Measurements from ENCODE around the gene DISP3.

DISP3 gene

GRCh38 chr1:11527541-11528452, 48.8 kb downstream of the DISP3 start:
- Histone ChIP-seq H3K27me3 (replicated peaks; ENCODE audit: control insufficient read depth, insufficient read depth, low read length) (peaks cover 16% of the 10 kb centered on the region), H3K9ac (ENCODE audit: low read length) (no peak overlapping the region), H3K4me1 (ENCODE audit: control insufficient read depth, insufficient read depth, low read length) (no peaks in the 10 kb centered on the region), H3K4me3 (ENCODE audit: low read length) (no peak overlapping the region), H3K9me3 (ENCODE audit: control insufficient read depth, low read length) (no peaks in the 10 kb centered on the region), H3K36me3 (ENCODE audit: control insufficient read depth, insufficient read depth, low read length, severe bottlenecking) (no peaks in the 10 kb centered on the region)
- no peak for DNase-seq (ENCODE audit: low read depth)

GRCh38 chr1:11528611-11529261, 49.8 kb downstream of the DISP3 start:
- H3K4me3 ChIP-seq (ENCODE audit: low read length): no peak overlapping the region
- no peaks in the 10 kb centered on the region for H3K9me3 ChIP-seq (ENCODE audit: control insufficient read depth, low read length)
- H3K9ac ChIP-seq (ENCODE audit: low read length): no peak overlapping the region
- H3K27me3 ChIP-seq (replicated peaks; ENCODE audit: control insufficient read depth, insufficient read depth, low read length): peaks cover 16% of the 10 kb centered on the region
- no peaks in the 10 kb centered on the region for H3K36me3 ChIP-seq (ENCODE audit: control insufficient read depth, insufficient read depth, low read length, severe bottlenecking)
- DNase-seq (ENCODE audit: low read depth): no peak
- no peaks in the 10 kb centered on the region for H3K4me1 ChIP-seq (ENCODE audit: control insufficient read depth, insufficient read depth, low read length)

DNA sequence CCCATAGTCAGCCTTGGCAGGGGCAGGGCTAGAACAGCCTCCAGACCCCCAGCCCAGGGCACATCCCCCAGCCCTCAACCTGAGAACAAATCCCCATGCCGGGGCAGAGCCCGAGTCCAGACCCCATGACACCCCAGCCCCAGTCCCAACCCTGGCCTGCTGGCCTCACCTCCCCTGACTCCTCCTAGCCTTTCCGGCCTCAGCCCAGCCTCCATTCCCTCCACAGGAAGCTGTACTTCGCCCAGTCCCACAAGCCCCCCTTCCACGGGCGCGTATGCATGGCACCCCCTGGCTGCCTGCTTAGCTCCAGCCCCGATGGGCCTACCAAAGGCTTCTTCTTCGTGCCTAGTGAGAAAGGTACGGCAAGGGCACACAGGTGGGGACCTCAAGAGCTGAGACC, 50.4 kb downstream of the DISP3 start:
- DNase-seq (ENCODE audit: low read depth): no peak
- Histone ChIP-seq H3K4me3 (ENCODE audit: low read length) (no peak overlapping the region), H3K27me3 (replicated peaks; ENCODE audit: control insufficient read depth, insufficient read depth, low read length) (peaks cover 20% of the 10 kb centered on the region), H3K9ac (ENCODE audit: low read length) (no peak overlapping the region), H3K4me1 (ENCODE audit: control insufficient read depth, insufficient read depth, low read length) (no peaks in the 10 kb centered on the region), H3K36me3 (ENCODE audit: control insufficient read depth, insufficient read depth, low read length, severe bottlenecking) (no peaks in the 10 kb centered on the region), H3K9me3 (ENCODE audit: control insufficient read depth, low read length) (no peaks in the 10 kb centered on the region)

DNA sequence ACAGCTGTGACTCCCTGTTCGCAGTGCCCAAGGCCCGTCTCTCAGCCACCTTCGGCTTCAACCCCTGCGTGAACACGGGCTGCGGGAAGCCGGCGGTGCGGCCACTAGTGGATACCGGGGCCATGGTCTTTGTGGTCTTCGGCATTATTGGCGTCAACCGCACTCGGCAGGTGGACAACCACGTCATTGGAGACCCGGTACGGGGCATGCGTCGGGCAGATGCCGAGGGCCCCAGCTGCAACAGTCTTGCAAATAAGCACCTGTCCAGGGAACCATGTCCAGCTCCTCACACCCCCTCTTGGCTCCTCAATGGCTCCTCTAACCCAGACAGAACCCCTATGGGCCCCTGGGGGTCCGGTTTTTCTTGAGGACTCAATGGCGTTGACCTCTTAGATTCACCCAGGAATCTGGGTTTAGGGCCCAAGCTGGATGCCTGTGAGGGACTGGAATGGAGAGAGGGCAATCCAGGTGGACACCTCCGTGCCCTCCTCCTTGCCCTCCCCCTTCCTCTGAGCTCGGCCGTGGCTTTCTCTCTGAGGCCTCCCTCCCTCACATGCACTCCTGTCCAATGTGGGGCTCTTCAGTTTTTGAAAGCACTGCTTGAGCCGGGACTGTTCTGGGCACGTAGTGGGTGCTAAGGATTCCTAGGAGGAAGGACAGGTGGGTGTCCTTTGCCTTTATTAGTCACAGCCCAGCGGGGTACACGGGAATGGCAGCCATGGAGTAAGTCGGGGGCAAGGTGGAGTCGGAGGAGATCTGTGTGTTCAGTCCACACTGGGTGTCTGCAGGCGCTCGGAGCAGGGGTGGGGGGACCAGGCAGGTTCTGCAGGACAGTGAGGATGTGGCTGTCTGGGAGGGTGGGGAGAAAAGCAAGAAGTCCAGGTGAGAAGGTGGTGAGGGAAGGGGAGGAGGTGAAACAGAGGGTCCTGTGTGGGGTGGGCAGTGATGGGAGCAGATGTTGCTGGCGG, 51.1 kb downstream of the DISP3 start:
- DNase-seq (ENCODE audit: low read depth): no peak
- Histone ChIP-seq H3K9ac (ENCODE audit: low read length) (no peak overlapping the region), H3K4me1 (ENCODE audit: control insufficient read depth, insufficient read depth, low read length) (no peaks in the 10 kb centered on the region), H3K27me3 (replicated peaks; ENCODE audit: control insufficient read depth, insufficient read depth, low read length) (peaks cover 22% of the 10 kb centered on the region), H3K36me3 (ENCODE audit: control insufficient read depth, insufficient read depth, low read length, severe bottlenecking) (no peaks in the 10 kb centered on the region), H3K4me3 (ENCODE audit: low read length) (no peak overlapping the region), H3K9me3 (ENCODE audit: control insufficient read depth, low read length) (no peaks in the 10 kb centered on the region)

DNA sequence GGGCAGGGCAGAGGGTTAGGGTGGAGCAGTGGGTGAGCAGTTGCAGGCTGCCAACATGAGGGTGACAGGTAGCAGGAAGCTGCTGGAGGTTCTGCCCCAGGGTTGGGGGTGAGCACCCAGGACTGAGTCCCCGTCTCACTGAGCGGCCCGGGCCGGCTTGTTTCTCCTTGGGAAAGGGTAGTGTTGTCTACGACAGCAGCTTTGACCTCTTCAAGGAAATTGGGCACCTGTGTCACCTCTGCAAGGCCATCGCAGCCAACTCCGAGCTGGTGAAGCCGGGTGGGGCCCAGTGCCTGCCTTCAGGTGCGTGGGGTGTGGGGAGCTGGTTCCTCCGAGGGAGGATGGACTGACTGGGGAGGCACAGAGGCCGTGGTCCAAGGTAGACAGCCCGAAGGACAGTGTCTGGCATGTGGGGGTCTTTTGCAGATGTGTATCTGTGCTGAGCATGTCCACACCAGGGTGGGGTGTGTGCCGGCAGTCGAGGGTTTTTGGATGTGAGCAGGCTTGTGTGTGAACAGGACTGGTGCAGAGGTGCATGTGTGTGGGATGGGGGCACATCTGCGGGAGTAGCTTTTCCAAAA, 51.9 kb downstream of the DISP3 start:
- no peak overlapping the region for H3K4me3 ChIP-seq (ENCODE audit: low read length)
- H3K36me3 ChIP-seq (ENCODE audit: control insufficient read depth, insufficient read depth, low read length, severe bottlenecking): no peaks in the 10 kb centered on the region
- DNase-seq (ENCODE audit: low read depth): no peak
- H3K4me1 ChIP-seq (ENCODE audit: control insufficient read depth, insufficient read depth, low read length): no peaks in the 10 kb centered on the region
- no peaks in the 10 kb centered on the region for H3K9me3 ChIP-seq (ENCODE audit: control insufficient read depth, low read length)
- H3K27me3 ChIP-seq (replicated peaks; ENCODE audit: control insufficient read depth, insufficient read depth, low read length): peaks cover 22% of the 10 kb centered on the region
- no peak overlapping the region for H3K9ac ChIP-seq (ENCODE audit: low read length)

GRCh38 chr1:11531314-11531870, 52.4 kb downstream of the DISP3 start:
- no peaks in the 10 kb centered on the region for H3K9me3 ChIP-seq (ENCODE audit: control insufficient read depth, low read length)
- H3K27me3 ChIP-seq (replicated peaks; ENCODE audit: control insufficient read depth, insufficient read depth, low read length): peaks cover 22% of the 10 kb centered on the region
- H3K36me3 ChIP-seq (ENCODE audit: control insufficient read depth, insufficient read depth, low read length, severe bottlenecking): no peaks in the 10 kb centered on the region
- DNase-seq (ENCODE audit: low read depth): no peak
- H3K9ac ChIP-seq (ENCODE audit: low read length): no peak overlapping the region
- no peaks in the 10 kb centered on the region for H3K4me1 ChIP-seq (ENCODE audit: control insufficient read depth, insufficient read depth, low read length)
- no peak overlapping the region for H3K4me3 ChIP-seq (ENCODE audit: low read length)

GRCh38 chr1:11531943-11532342, 53.0 kb downstream of the DISP3 start:
- Histone ChIP-seq H3K4me1 (ENCODE audit: control insufficient read depth, insufficient read depth, low read length) (no peaks in the 10 kb centered on the region), H3K4me3 (ENCODE audit: low read length) (no peak overlapping the region), H3K27me3 (replicated peaks; ENCODE audit: control insufficient read depth, insufficient read depth, low read length) (peaks cover 22% of the 10 kb centered on the region), H3K9ac (ENCODE audit: low read length) (no peak overlapping the region), H3K9me3 (ENCODE audit: control insufficient read depth, low read length) (no peaks in the 10 kb centered on the region), H3K36me3 (ENCODE audit: control insufficient read depth, insufficient read depth, low read length, severe bottlenecking) (no peaks in the 10 kb centered on the region)
- DNase-seq (ENCODE audit: low read depth): no peak

DNA sequence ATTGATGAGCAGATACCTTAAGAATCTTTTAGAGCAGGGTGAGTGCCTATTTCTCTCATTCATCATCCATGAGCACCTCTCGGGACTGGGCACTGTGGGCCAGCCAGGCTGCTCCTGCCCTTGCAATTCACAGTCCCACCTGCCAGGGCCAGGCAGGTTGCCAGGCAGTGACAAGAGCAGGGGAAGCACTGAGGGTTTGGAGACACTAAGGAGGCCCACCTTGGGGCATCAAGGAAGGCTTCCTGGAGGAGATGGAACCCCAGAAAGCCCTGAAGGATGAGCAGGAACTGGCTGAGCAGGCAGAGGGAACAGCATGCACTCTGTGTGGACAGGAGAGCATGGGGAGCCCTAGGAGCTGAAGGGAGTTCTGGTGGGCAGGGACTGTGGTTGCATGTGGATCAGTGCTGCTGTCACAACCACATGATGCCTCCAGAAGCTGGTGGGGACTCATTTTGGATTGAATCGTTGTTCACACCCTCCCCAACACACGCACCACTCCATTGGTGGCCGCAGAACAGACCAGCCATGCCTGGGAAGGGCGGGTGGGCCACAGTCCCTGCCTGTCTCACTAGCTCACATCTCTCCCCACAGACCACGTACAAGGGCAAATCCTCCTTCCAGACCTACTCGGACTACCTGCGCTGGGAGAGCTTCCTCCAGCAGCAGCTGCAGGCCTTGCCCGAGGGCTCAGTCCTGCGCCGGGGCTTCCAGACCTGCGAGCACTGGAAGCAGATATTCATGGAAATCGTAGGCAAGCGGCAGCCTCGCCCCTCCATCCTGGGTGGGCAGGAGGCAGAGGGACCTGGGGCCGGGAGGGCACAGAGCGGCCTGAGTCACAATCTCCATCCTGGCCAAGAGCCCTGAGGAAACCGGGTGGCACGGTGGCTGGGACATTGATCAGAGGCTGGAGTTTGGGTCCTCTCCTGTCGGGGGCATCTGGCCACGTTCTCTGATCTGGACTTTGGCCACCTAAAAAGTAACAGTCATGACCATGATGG, 55.1 kb downstream of the DISP3 start:
- Histone ChIP-seq H3K27me3 (replicated peaks; ENCODE audit: control insufficient read depth, insufficient read depth, low read length) (peaks cover 24% of the 10 kb centered on the region), H3K36me3 (ENCODE audit: control insufficient read depth, insufficient read depth, low read length, severe bottlenecking) (no peaks in the 10 kb centered on the region), H3K9ac (ENCODE audit: low read length) (no peak overlapping the region), H3K4me1 (ENCODE audit: control insufficient read depth, insufficient read depth, low read length) (no peaks in the 10 kb centered on the region), H3K9me3 (ENCODE audit: control insufficient read depth, low read length) (no peaks in the 10 kb centered on the region), H3K4me3 (ENCODE audit: low read length) (no peak overlapping the region)
- DNase-seq (ENCODE audit: low read depth): no peak

- peaks cover 25% of the 10 kb centered on the region for H3K27me3 ChIP-seq (replicated peaks; ENCODE audit: control insufficient read depth, insufficient read depth, low read length)
- no peaks in the 10 kb centered on the region for H3K36me3 ChIP-seq (ENCODE audit: control insufficient read depth, insufficient read depth, low read length, severe bottlenecking)
- no peaks in the 10 kb centered on the region for H3K4me1 ChIP-seq (ENCODE audit: control insufficient read depth, insufficient read depth, low read length)
- DNase-seq (ENCODE audit: low read depth): no peak
- H3K9me3 ChIP-seq (ENCODE audit: control insufficient read depth, low read length): no peaks in the 10 kb centered on the region
- no peak overlapping the region for H3K9ac ChIP-seq (ENCODE audit: low read length)
- no peak overlapping the region for H3K4me3 ChIP-seq (ENCODE audit: low read length)
Observed at GRCh38 chr1:11534846-11535245, 55.9 kb downstream of the DISP3 start.

DNA sequence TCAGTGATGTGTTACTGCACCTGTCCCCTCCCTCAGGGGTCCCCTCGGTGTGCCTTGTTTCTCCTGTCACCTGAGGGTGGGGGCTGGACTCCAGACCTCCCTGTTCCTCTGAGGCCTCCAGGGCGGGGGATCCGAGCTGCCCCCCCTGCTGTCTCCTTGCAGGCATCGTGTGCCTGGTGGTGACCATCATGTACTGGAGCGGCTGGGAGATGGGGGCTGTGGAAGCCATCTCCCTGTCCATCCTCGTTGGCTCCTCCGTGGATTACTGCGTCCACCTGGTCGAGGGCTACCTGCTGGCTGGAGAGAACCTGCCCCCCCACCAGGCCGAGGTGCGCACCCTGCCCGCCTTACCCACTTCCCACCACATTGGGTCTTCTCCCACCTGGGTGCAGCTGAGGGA, 56.4 kb downstream of the DISP3 start:
- Histone ChIP-seq H3K4me1 (ENCODE audit: control insufficient read depth, insufficient read depth, low read length) (no peaks in the 10 kb centered on the region), H3K9me3 (ENCODE audit: control insufficient read depth, low read length) (no peaks in the 10 kb centered on the region), H3K9ac (ENCODE audit: low read length) (no peak overlapping the region), H3K27me3 (replicated peaks; ENCODE audit: control insufficient read depth, insufficient read depth, low read length) (peaks cover 30% of the 10 kb centered on the region), H3K36me3 (ENCODE audit: control insufficient read depth, insufficient read depth, low read length, severe bottlenecking) (no peaks in the 10 kb centered on the region), H3K4me3 (ENCODE audit: low read length) (no peak overlapping the region)
- no peak for DNase-seq (ENCODE audit: low read depth)

Measured in adipocyte (in vitro differentiated cells).